HG02943 (cell line): ENCODE results near the gene CLBA1.

Experiments
- ATAC-seq: cut with Tn5 transposase; IDR thresholded peaks from one replicate; pipeline ENCODE4 v1.9.1; 2021; ENCODE audit warnings: mild to moderate bottlenecking, low read depth, moderate library complexity; ENCODE audit not compliant: unreplicated experiment

The CLBA1 gene

DNA sequence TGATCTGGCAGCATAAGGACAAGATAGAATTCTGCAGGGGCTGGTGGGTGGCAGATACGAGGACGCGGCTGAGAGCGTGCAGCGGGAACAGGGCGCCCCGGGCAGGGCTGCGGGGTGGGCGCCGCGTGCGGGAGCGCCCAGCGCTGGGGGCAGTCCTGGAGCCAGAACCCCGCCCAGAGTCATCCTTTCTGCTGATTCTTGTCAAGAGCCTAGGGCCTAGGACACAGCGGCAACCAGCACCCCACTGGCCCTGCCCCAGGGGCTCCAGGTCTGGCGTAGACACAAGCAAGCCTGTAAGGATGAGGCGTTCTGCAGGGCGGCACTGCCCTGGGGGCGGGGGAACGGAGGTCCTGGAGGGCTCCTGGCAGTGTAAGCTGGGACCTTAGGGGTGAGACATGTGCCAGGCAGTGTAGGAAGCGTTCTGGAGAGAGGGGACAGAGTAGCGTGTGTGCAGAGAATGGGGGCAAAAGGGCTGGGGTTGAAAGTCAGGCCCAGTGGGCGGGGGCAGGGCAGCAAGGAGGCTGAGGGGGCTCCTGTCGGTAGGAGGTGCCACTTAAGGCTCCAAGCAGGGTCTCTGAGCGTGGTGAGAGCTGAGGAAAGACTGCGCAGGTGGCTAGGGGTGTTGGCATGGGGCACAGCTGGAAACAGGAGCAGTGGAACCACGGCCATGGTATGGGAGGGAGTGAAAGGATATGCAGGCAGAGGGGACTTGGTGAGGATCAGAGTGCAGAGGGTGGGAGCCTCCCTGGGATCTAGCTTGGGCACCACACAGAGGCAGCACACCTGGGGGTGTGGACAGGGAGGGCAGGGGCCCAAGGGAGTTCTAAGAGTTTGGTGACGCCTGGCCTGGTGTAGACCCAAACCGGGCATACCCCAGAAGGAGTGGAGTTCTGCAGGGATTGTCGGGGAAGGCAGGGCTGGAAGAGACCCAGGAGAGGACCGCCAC, 6.6 kb upstream of the CLBA1 start:
- ATAC-seq: no peak

GRCh38 chr14:104979758-104980610, 5.6 kb upstream of the CLBA1 start:
- no peak for ATAC-seq

DNA sequence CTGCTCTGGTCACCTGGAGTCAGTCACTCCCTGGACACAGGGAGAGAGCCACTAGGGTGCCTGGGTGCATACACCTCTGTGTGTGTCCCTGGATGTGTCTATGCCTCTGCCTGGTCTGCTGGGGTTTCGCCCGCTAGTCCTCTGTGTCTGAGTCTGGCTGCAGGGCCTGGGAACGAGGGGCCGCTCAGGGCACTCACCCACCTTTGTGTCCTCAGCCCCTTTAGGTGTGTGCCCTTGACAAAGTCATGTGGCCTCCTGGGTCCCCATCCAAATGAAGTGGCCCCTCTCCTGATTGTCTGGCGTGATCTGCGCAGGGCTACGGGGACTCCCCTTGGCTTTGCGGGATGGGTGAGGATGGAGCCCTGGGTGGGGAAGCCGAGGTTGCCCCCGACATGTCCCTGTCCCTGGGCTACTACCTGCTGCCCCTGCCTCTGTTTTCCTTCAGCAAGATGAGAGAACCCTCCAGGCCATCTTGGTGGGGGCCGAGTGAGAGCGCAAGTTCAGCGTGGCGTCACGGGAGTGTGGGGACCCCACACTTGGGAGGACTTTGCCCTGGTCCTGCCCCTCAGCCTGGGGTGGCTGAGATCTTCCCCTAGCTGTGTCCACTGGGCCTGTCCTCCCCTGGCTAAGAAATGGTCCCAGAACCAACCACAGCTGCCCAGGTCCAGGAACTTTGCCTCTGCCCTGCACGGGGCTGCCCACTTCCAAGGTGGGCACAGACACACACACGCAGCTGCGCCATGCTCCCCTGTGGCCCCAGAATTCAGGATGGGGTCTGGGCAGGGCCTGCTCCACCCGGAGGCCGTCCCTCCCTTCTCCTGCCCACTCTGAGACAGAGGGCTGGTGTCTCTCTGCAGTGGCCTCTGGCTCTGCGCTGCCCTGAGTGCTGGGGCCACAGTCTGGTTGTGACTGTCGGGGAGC, 4.7 kb upstream of the CLBA1 start:
- no peak for ATAC-seq

- no peak for ATAC-seq
These were observed 3.7 kb upstream of the CLBA1 start for GRCh38 chr14:104981699-104982541.

DNA sequence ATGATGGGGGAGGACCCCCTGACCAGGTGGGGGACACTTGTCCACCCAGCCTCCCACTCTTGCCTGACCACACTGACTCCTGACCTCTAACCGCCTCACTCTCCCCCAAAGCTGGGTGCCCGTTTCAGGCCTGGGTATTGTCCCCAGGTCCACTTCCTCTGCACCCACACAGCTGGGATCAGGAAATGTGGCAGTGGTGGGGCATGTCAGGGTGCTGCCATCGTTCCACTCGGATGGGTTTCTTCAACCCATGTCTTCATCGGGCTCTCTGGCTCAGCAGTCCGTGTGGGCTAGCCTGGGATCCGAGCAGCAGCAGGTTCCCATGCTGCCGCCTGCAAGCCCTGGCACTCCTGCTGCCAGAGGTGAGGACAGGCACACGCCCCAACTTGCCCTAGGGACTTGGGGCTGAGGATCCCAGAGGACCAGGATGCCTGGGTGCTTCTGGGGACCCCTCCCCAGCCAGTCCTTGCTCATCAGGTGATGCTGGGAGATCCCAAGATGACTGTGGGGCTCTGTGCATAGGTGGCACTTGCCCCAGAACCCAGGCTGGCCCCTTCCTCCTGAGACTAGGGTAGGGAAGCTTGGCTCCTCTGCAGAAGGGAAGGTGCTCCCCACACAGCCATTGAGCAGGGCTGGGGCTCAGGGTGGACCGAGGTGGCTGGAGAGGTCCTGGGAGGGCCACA, 2.9 kb upstream of the CLBA1 start:
- ATAC-seq: no peak

DNA sequence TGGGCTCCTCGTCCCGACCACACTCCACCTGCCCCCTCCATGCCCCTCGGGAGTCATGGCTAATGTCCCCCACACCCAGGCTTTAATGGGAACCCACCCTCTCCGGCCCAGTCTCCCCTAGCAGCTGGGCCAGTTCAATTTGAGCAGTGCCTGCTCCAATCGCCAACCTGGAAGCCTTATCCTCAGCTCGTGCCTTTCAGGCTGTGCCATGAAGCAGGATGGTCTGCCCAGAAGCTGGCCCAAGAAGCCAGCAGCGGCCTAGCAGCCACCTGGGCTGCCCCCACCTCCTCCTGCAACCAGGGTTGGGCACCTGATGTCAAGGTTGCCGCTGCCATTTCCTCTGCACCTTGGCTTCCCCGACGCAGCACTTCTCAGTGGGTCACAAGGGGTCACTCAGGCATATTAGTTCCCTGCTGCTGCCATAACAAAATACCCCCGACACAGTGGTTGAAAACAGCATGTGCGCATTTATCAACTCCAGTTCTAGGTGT, 2.3 kb upstream of the CLBA1 start:
- no peak for ATAC-seq

- no peak for ATAC-seq
These were observed 1.3 kb upstream of the CLBA1 start for GRCh38 chr14:104984056-104984894.

DNA sequence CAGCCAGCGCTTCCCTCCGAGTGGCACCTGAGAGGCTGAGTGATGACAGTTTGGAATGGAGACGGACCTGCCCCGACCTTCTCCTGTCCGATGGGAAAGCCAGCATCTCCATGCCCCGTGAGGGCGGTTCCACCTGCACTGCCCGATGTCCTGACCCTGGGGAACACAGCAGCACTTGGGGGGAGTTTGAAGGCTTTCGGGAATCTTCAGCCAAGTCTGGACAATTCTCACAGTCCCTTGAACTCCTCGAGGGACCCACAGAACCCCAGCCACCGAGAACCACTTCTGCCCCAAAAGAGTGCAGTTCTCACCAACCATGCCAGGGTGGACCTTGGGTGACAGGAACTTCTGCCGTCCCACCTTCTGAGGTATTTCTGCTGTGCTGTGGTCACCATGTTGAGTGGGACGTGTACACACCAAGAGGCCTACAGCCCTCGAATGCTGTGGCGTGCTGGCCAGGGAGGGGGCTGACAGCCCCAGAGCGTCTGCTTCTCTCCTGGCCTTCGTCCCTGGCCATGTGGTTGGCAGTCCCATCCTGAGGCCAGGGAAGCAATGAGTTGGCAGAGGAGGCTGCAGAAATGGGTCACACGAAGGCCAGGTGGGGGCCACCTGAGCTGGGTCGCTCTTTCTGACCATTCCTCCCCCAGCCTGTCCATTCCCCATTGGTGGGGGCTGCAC, 1.0 kb downstream of the CLBA1 start:
- no peak for ATAC-seq

DNA sequence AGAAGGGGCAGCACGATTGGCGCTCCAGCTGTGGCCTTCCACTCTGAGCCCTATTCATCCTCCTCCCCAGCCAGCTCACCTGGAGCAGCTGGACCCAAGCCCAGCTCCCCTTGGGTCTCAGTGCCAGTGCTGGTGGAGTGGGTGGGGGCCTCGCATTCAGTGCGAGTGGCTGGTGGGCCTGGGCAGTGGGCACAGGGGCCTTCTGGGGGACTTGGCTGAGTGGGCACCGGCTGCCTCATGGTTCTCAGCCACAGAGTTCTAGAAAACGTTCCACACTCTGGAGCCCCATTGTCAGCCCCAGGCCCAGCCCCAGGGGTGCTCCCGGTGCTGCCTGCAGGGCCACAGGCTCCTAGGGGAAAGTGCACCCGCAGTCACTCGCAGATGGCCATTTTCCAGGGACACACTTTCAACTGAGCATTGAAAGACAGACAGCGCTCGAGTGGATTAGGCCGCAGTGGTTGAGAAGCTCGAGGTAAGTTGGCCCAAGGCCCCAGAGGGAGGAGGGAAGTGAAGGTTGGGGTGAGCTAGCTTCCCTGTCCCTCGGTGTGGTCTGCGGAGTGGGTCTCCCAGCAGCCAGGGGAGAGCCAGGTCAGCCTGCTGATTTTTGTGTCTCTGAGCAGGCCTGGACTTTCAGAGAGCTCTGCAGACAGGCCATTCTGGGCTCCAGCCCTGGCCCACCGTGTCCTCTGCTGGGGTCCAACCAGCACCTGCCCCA, 3.8 kb downstream of the CLBA1 start:
- ATAC-seq: no peak

DNA sequence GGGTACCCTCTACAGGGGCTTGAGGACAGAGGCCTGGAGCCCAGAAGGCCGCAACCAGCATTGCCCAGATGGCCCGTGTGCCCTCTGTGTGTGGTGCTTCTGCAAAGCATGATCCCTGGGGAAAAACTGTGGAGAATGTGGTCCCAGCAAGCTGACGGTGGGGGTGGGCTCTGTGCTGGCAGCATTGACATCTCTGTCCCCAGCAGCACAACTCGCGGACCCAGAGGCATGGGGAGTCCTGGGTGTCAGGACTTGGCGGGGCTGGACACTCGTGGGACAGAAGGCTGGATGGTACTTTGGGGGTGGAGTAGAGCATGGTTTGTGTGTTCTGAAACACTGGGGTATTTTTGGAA, 4.3 kb downstream of the CLBA1 start:
- ATAC-seq: no peak

- no peak for ATAC-seq
These were observed 6.3 kb downstream of the CLBA1 start for GRCh38 chr14:104991896-104992230.

- no peak for ATAC-seq
These were observed 6.9 kb downstream of the CLBA1 start for GRCh38 chr14:104992501-104992900.

GRCh38 chr14:104993306-104993705, 7.7 kb downstream of the CLBA1 start:
- no peak for ATAC-seq

DNA sequence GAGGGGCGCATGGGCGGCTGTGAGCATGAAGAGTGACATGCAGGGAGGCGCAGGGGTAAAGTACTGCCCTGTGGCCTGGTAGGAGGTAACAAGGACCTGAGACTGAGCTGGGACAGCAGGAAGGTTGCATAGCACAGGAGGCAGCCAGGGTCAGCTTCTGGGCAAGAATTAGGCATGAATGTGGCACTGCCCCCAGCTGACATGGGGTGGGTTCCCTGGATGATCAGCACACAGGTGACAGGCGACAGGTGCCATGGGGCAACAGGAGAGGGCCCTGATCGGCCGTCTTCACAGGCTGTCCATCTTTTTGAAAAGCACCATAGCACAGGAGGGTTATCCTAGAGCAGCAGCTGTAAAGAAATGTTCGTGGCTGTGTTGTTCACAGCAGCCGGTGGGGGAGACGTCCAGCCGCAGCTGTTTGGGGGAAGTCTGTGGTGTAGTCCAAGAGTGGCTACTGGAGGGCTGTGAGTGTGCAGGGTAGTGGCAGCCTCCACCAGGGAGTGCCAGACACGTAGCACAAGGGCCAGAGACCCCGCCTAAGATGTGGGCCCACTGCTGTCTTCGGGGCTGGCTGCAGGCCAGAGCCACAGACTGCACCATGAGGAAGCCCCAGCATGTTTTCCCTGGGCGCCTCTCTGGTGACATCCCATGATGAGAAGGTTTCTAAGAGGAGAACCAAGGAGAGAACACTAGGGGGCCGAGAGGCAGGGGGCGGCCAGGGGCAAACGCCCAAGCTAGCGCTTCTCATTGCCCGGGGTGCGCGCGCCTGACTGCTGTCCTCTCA, 8.4 kb downstream of the CLBA1 start:
- ATAC-seq: no peak

- no peak for ATAC-seq
These were observed 9.4 kb downstream of the CLBA1 start for GRCh38 chr14:104994978-104995377.

- ATAC-seq: no peak
These were observed 10.4 kb downstream of the CLBA1 start for GRCh38 chr14:104996032-104996431.
